HTERT RPE-1 (cell line): ENCODE measurements around the gene CDC14A.

ENCODE experiments used
- in situ Hi-C: fragments of 300-500 bp; cut with MboI; formaldehyde crosslinking; loops from 4 replicates; pipeline ENCODE4 v1.14.3; 2020; ENCODE audit warnings: low sequenced_read_pairs

Gene CDC14A

DNA sequence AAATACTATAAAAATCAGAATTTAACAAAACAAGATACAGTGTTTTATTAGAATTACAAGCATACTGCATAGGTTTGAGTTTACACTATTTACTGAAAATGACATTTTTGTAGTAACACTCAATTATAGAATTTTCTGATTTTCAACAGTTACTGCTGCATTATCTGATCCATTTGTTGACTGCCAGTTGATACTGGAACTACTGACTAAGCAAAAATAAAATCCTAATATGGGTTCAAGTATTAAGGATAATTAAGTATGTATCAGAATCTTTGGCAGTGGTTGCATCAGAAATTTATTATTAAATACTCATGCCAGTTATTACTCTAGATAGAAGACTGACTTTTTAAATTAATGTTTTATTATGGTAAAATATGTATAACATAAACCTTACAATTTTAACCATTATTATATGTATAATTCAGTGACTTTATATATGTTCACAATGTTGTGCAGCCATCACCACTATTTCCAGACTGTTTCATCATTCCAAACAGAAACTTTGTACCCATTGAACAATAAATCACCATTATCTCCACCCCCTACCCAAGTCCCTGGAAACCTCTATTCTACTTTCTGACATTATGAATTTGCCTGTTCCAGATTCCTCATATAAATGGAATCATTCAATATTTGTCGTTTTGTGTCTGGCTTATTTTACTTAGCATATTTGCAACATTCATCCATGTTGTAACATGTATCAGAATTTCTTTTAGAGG, 127.5 kb downstream of the CDC14A start:
- in situ Hi-C loops = no loop called here

DNA sequence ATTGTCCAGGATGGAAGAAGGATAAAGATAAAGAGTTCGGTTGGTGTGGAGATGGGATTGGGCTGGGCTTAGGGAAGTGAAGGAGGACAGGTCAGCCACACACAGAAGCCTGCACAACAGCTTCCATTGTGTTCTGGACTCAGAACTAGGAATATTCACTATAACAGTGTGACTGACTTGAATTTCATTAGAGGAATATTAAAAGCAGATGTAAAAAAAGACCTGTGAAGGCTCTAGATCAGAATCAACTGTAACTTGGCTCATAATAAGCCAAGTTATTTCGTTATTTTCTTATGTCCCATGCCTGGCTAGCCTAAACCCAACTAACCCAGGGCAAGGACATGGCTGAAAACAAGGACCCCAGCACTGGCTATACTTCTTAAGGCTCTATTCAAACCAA, 129.0 kb downstream of the CDC14A start:
- in situ Hi-C loops = no loop called here

DNA sequence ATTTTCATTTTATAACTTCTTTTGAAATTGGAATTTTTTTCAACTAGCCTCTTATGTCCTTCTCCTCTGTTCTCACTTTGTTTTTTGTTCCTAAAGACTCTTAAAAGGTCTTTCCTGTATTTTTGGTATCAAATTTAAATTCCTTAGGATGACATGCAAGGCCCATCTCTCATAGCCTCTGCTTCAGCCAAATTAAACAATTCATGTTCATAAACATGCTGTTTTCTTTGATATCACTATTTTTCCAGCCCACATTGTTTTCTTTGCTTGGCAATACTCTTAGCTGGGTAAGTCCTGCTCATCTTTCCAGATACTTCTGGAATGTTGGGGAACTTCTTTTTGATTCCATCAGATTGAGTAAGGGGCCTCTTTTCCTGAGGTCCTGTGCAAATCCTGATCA, 129.9 kb downstream of the CDC14A start:
- in situ Hi-C loops = no loop called here

DNA sequence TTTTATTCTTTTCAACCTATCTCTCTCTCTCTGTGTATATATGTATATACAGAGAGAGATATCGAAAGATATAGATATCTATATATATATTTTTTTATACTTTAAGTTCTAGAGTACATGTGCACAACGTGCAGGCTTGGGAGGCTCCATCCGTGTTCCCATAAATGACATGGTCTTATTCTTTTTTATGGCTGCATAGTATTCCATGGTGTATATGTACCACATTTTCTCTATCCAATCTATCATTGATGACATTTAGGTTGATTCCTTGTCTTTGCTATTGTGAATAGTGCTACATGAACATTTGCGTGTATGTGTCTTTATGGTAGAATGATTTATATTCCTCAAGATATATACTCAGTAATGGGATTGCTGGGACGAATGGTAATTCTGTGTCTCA, 130.4 kb downstream of the CDC14A start:
- in situ Hi-C loops = no loop called here

DNA sequence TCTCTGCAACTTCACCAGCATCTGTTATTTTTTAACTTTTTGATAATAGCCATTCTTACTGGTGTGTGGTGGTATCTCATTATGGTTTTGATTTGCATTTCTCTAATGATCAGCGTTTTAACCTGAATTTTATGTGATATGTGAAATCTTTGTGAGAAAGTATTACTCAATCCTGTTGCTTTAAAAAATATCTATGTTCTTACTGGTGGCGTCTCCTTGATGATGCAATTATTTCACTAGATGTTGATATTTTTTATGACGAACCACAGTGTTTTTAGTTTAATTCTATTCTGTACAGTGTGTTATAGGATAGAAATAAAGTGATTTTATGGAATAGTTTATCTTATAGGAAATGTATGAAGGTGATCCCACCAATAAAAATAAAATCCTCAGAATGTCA, 130.9 kb downstream of the CDC14A start:
- in situ Hi-C loops = no loop called here

DNA sequence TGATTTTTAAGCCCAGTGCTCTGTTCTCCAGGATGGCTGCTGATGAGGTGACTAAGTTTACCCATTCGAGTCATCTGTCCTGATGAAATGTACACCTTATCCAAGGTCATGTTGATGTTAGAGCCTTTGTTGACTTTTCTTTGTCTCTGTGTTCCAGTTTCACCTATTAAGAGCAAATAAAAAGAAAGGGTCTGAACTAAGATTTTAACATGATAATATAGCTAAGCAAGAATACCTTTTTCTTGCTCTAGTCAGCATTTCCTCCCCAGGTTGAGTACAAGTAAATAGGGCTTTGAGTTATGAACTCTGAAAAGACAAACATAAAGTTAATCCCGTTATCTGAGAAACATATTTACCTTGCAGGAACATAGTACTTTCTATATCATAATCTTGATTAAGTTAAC, 133.6 kb downstream of the CDC14A start:
- in situ Hi-C loops = no loop called here

DNA sequence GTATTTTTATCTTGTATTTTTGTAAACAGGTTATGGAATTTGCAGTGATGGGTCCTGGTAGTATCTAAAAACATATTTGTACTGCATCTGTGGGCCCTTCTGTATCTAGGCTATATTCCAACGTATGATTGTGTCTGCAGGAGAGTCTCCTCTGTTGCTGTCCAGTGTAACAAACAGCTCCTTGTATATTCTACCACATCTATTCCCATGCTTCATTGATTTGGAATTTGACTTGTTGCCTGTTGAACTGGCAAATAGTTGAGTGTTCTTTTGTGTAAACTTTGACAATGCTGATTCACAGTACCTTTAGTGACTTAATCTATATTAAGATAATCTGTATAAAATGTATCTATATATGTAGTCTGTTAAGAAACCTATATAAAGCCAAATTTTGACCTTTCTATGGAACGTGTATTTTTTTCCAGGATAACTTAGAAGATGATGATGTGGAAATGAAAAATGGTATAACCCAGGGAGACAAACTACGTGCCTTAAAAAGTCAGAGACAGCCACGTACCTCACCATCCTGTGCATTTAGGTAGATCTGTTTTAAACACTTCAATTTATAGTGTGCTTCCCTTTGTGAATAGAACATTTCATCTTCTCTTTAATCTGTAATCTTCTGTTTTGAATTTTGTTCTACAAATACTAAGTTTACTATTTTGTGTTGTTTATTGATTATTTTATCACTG, 142.2 kb downstream of the CDC14A start:
- in situ Hi-C loops = no loop called here

DNA sequence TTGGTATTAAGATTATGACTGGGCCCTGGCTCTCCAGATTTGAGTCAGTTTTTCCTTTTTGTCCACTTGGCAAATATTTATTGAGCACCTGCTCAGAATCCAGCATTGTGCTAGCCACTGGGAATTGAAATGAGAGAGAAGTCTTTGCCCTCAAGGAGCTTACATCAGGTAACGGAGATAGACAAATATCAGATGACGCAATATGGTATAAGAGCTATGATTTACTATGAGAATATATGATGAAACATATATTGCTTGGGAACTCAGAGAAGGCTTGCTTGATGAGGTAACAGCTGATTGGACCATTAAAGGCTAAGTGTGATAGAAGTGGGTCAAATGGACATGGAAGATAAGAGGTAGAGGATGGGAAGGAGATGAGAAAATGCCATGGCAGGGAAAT, 144.6 kb downstream of the CDC14A start:
- in situ Hi-C loops = no loop called here

DNA sequence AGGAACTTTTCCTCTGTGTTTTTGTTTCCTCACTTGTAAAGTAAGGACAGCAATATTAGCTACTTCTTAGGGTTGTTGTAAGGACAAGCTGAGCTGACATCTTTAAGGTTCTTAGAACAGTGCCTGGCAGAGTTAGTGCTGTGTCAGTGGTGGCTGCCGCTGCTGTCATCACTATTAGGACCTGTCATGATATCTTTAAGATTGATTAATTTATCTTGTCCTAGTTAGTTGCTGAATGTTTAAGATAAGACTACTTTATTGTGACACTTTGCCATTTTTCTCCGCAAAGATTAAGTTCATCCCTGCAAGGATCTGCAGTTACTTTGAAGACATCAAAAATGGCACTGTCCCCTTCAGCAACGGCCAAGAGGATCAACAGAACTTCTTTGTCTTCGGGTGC, 145.5 kb downstream of the CDC14A start:
- in situ Hi-C loops = no loop called here

DNA sequence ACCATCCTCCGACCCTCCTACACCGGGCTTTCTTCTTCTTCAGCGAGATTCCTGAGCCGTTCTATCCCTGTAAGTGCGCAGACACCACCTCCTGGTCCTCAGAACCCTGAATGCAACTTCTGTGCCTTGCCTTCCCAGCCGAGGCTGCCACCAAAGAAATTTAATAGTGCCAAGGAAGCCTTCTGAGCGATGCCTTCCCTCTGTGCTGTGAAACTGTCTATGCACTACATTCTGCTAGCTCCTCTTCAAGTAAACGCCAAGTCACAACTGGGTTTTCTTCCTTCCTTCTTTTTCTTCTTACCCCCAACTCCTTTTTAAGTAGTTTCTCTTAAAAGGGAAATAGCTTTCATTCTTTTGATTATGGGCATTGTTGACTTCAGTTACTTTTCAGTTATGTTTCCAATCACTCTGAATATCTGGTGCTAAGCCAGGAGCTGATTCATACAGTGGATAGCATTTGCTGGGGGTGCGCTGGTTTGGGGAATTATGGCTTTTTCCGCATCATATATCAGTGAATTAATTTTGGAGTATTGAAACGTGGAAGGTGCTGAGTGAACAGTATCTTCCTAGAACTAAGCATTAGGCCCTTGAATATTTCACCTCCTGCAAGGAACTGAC, 147.0 kb downstream of the CDC14A start:
- in situ Hi-C loops = no loop called here

DNA sequence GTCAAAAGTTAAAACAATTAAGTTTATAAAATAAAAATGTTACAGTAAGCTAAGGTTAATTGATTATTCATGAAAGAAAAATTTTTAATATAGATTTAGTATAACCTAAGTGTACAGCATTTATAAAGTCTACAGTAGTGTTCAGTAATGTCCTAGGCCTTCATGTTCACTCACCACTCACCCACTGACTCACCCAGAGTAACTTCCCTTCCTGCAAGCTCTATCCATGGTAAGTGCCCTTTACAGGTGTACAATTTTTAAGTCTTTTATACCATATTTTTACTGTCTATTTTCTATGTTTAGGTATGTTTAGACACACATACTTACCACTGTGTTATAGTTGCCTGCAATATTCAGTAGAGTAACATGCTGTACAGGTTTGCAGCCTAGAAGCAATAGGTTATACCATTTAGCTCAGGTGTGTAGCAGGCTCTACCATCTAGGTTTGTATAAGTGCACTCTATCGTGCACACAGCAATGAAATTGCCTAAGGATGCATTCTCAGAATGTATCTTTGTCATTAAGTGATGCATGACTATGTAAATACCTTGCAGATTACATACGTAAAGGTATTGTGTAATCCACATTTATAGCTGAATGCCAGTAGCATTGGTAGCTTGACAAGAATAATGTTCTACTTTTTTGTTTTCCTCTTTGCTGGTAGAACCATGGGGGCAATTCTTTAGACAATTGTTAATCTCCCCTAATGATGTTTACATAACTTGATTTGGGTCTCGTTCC, 149.9 kb downstream of the CDC14A start:
- in situ Hi-C loops = no loop called here

DNA sequence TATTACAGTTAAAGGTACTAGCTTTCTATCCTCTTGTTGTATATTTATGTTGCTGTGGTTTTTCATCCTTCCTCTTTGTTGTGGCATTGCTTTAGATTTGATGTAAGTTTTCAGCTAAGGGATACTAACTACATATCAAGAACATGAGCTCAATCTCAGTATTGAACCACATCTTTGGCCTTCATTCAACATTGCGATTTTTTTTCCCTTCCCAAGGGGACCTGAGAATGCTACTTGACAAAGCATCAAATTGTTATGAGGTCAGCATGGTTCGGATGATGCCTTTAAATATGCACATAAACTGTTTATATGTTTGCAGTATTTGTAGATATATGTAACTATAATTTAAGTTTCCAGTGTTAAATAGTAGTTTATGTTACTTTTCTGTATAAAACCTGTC, 153.9 kb downstream of the CDC14A start:
- in situ Hi-C loops = no loop called here

DNA sequence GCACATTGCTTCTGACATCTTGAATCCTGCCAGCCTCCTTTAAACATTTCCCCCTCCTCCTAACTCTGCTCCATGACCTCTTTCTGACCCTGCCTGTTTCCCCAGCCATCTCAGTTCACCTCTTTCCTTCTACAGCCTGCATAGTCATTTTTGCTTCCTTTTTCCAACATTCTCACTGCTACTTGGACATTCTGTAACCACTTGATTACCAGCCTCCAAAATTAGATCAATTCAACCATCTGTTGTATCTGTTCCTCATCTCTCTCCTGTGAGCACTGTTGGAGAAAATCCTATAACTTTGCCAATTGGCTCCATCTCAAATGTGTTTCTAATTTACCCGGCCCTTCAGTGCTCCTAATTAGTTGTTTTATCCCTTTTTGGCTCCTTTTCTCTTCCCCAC, 158.1 kb downstream of the CDC14A start:
- in situ Hi-C loops = no loop called here

DNA sequence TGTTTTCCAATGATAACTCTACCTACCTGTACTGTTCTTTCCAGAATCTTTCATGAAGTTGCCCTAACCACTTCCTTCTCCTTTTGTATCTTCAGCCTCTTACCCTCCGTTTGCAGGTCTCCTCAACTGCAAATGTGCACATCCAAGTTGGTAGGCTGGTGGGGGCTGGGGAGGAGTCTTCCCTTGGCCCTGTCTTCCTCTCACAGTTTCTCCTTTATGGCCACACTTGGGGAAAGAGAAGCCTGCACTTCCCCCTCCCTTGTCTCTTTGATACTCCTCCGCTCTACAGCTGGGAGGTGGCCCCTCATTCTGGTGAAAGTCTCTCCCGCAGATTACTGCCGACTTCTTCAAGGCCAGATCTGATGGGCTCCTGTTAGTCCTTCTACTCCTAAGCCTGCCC, 158.8 kb downstream of the CDC14A start:
- in situ Hi-C loops = no loop called here

DNA sequence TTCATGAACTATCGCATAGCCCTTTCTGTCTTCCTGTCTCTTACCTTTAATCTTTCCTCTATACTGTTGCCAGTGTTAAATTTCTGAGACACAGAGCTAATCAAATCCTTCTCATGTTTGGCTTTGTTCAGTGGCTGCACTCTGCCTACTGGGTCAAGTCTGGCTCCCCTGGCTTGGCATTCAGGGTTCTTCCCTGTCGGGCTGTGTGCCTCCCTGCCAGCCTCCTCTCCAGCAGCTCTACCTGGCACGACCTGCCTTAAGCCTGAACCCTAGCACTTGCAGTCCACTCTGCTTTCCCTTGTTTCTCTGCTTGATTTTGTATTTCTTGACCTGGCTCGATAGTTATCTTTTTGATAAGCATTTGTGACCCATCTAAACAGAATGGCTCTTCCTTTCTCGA, 159.5 kb downstream of the CDC14A start:
- in situ Hi-C loops = no loop called here

DNA sequence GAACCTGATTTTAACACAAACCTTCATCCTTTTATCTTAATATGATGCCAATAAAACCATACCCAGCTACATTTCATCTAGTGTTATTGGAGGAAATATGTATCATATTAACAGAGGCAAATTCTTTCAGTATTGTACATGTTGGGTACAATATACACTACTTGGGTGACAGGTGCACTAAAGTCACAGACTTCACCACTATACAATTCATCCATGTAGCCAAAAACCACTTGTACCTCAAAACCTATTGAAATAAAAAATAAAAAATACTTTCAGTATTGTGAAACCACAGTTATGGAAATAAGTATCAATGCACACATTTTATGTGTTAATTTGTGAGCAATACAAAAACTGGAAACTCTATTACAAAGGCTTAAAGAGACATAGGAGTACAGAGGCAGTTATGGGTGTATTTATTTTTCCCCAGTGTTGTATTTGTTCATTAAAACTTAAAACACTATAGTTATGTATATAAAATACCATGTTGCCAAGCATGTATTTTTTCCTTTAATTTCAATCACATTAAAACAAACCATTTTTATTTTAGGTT, 160.6 kb downstream of the CDC14A start:
- in situ Hi-C loops = no loop called here

DNA sequence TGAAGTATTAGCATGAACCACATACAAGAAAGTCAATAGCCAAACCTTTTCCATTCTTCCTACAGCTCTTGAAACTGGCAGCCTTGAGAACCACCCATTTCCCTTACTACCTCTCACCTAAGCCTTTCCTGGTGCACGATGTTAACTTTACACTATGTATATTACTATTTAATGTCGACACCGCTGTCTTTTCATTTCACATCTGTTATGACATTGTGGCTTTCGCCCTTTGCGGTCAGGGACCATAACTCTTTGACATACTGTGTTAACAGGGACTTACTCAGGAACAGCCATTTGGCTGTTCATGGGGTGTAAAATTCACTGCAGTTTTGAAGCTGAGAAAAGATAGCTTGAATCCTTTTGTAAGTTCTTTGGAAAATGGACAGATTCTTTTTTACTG, 164.6 kb downstream of the CDC14A start:
- in situ Hi-C loops = no loop called here

DNA sequence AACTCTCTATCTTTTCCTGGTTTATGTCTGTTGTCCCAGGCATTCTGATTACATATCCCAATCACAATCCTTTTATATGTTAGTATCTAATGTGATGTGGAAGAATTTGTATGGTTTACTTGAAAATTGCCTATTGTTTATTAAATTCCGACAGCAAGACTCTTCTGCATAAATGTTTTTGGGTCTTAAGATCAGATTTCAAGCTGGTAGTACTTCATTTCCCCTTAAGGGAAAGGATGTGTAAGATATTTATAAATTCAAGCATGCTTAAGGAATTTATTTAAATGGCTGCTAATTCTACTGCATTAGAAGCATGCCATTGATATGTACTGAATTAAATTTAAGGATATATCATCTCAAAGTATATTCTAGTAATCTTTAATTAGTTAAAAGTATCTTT, 165.2 kb downstream of the CDC14A start:
- in situ Hi-C loops = no loop called here

DNA sequence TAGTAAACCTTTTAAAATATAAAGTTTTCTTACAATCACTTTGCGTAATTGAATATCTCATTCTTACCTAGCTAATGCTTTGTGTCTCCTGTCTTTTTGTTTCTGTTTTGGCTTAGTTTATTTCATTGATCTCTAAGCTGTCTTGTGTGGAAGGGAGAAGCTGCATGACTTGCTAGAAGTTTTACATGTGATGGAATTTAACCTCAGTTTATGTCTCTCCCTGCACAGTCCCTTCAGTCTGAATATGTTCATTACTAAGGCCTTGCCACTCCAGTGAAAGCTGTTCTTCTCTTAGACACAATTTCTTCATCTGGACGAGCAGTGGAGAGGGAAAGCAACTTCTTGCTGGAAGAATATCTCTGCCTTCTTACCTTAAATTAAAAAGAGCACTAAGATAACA, 165.7 kb downstream of the CDC14A start:
- in situ Hi-C loops = no loop called here

DNA sequence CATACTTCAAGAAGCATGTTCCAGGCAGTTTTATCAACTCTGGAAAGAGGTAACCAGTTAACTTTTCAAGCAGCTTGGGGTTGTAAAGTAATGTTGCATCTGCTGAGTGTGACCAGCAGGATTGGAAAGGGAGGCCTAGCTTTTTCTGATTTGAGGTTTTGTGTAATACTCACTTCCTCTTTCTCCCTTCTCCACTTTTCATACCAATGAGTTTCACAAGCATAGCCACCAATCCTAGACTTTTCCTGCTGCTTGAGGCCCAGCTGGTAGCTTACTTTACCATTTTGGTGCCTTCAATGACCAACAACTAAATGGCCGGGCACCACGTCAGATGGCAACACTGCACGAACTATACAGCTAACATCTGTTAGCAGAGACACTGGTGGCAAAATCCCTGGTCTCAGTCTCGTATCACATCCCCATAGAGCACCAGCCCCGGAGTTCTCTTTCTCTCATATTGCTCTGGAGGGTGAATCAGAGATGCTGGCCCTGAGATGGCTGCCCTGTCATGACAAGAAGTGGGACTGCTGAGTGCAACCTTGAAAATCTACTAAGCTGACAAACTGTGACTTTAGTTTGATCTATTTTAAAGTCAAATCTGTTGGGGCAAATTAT, 170.8 kb downstream of the CDC14A start:
- in situ Hi-C loops = no loop called here

DNA sequence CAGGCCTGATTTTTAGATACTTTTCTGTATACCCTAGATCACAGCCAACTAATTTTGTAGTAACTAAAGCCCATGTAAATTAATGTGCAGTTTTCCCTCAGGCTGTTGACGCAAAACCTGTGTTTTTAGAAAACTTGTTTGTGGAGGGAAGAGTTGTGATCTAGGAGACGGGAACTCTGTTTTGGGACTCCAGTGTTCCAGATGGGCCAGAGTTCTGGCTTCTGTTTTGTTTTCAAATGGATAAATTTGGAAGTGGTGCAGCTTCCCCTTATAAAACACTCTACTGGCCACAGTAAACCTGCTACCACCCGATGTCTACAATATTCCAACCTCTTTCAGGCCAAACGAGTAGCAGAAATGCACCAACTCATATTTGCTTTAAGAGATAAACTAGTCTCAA, 172.0 kb downstream of the CDC14A start:
- in situ Hi-C loops = no loop called here
